Endothelial cell of umbilical vein (primary cell): ENCODE measurements around the gene SLC39A11. TPM values are rescaled to one million over a fixed set of nuclear protein-coding genes. Genes with fewer than 3 reads are reported as not detected.

ENCODE experiments used
- BruUV-seq: library from RNA; stranded (reverse); fragments of 400-500 nt; replicated peaks from 2 replicates; lab custom pipeline; 2021; lab: Mats Ljungman, UMichigan
- CTCF ChIA-PET: fragments of 300-600, 350-600 bp; sonication (Branson Sonifier 250); formaldehyde crosslinking; loops from one replicate; lab custom pipeline; 2021; ENCODE audit warnings: antibody characterized with exemption, inconsistent platforms; lab: Charles Lee
- POLR2A ChIA-PET: fragments of 300-600, 350-600 bp; sonication (Branson Sonifier 250); formaldehyde crosslinking; loops from one replicate; lab custom pipeline; 2021; ENCODE audit warnings: antibody characterized with exemption, inconsistent platforms; lab: Charles Lee
- DNase-seq: peaks from one replicate; pipeline ENCODE4 v3.0.0-alpha.2; 2011; ENCODE audit warnings: low read depth, low spot score
- FAIRE-seq: peaks from 2 replicates; lab custom pipeline; 2011; peaks lifted over from hg19 to GRCh38; lab: Jason Lieb, UNC
- H2AFZ ChIP-seq: 2 replicates; pipeline ENCODE4 v1.6.0; 2012; ENCODE audit warnings: low read depth, low read length, control low read depth, inconsistent platforms
- H3K27ac ChIP-seq: 2 replicates; pipeline ENCODE4 v1.5.1; 2011; ENCODE audit warnings: low read depth, mild to moderate bottlenecking, control low read depth, low read length, moderate library complexity; ENCODE audit not compliant: insufficient read depth
- H3K27me3 ChIP-seq, 2 experiments: 2 replicates each; pipeline versions ENCODE4 v1.6.0 to v1.6.1; 2011; ENCODE audit warnings: low read length in 2 of 2, mixed read lengths in 1 of 2; ENCODE audit not compliant: control insufficient read depth in 2 of 2, insufficient read depth in 2 of 2
- H3K36me3 ChIP-seq, 2 experiments: 2 replicates in 1 of 2; 3 replicates in 1 of 2; pipeline ENCODE4 v1.5.1; 2011; ENCODE audit warnings: low read length in 2 of 2, mild to moderate bottlenecking in 1 of 2, moderate library complexity in 1 of 2; ENCODE audit not compliant: control insufficient read depth in 2 of 2, insufficient read depth in 2 of 2; ENCODE audit errors: extremely low read depth in 1 of 2
- H3K4me1 ChIP-seq: 3 replicates; pipeline ENCODE4 v1.5.1; 2011; ENCODE audit warnings: mild to moderate bottlenecking, low read length; ENCODE audit not compliant: control insufficient read depth, insufficient read depth; ENCODE audit errors: extremely low read depth
- H3K4me2 ChIP-seq: 2 replicates; pipeline ENCODE4 v1.6.1; 2011; ENCODE audit warnings: low read length, control low read depth, mixed read lengths; ENCODE audit not compliant: insufficient read depth
- H3K4me3 ChIP-seq, 3 experiments: fragments of 200-600 bp in 1 of 3; sonication (generic), shearing (Covaris generic) in 1 of 3; replicated peaks in 1 of 3; 2 replicates each; pipeline ENCODE4 v1.5.1; 2011 to 2016; ENCODE audit warnings: control low read depth in 3 of 3, low read length in 3 of 3, mild to moderate bottlenecking in 2 of 3, inconsistent platforms in 1 of 3, low read depth in 1 of 3, moderate library complexity in 1 of 3; ENCODE audit not compliant: insufficient read depth in 1 of 3
- H3K79me2 ChIP-seq: 2 replicates; pipeline ENCODE4 v1.6.0; 2012; ENCODE audit warnings: low read length, inconsistent platforms; ENCODE audit not compliant: control insufficient read depth, insufficient read depth
- H3K9ac ChIP-seq: replicated peaks from 2 replicates; pipeline ENCODE3; 2011; ENCODE audit warnings: low read length, control low read depth; ENCODE audit not compliant: insufficient read depth; ENCODE audit errors: extremely low read depth
- H3K9me1 ChIP-seq: replicated peaks from 3 replicates; pipeline ENCODE4 v1.6.0; 2011; ENCODE audit warnings: mild to moderate bottlenecking, low read length; ENCODE audit not compliant: control insufficient read depth, insufficient read depth; ENCODE audit errors: extremely low read depth
- H3K9me3 ChIP-seq: replicated peaks from 2 replicates; pipeline ENCODE4 v1.5.1; 2012; ENCODE audit warnings: low read length, inconsistent platforms; ENCODE audit not compliant: control insufficient read depth, insufficient read depth
- H4K20me1 ChIP-seq: replicated peaks from 2 replicates; pipeline ENCODE3; 2011; ENCODE audit warnings: mild to moderate bottlenecking, low read length; ENCODE audit not compliant: control insufficient read depth, insufficient read depth; ENCODE audit errors: extremely low read depth
- EZH2 ChIP-seq: IDR thresholded peaks from 2 replicates; pipeline ENCODE4 v1.6.1; 2012; ENCODE audit warnings: borderline replicate concordance, low read depth, mild to moderate bottlenecking, moderate library complexity, low read length, inconsistent platforms; ENCODE audit not compliant: severe bottlenecking
- FOS ChIP-seq: IDR thresholded peaks from 2 replicates; pipeline ENCODE4 v1.6.1; 2011; ENCODE audit warnings: mild to moderate bottlenecking, low read length, moderate library complexity, borderline replicate concordance; ENCODE audit not compliant: insufficient read depth
- GATA2 ChIP-seq: IDR thresholded peaks from 2 replicates; pipeline ENCODE4 v1.7.0; 2011; ENCODE audit warnings: low read depth, mild to moderate bottlenecking, moderate library complexity, mixed read lengths, low read length; ENCODE audit not compliant: insufficient read length, insufficient read depth
- JUN ChIP-seq: IDR thresholded peaks from 2 replicates; pipeline ENCODE4 v1.6.1; 2011; ENCODE audit warnings: borderline replicate concordance, low read depth; ENCODE audit not compliant: insufficient read length, insufficient read depth
- MYC ChIP-seq: IDR thresholded peaks from one replicate; pipeline ENCODE4 v1.6.1; 2011; ENCODE audit warnings: mild to moderate bottlenecking, low read depth, low read length
- POLR2A ChIP-seq: IDR thresholded peaks from 2 replicates; pipeline ENCODE4 v1.6.1; 2012; ENCODE audit warnings: low read depth, mild to moderate bottlenecking, control low read depth, low read length
- POLR2AphosphoS5 ChIP-seq: IDR thresholded peaks from 2 replicates; pipeline ENCODE4 v1.6.1; 2012; ENCODE audit warnings: low read depth, mild to moderate bottlenecking, control low read depth, low read length, moderate library complexity; ENCODE audit not compliant: insufficient read depth
- dilution Hi-C: fragments of 300-500 bp; cut with MboI; formaldehyde crosslinking; loops from one replicate; pipeline ENCODE4 v1.15.0; 2019; ENCODE audit warnings: low sequenced_read_pairs; ENCODE audit not compliant: extremely low pct_ligation_motif_present
- intact Hi-C: fragments of 100-400 bp; cut with micrococcal nuclease; formaldehyde crosslinking; loops from one replicate; pipeline ENCODE4 v1.10.0; 2022
- polyA plus RNA-seq, 4 experiments: library from polyadenylated mRNA; depleted of rRNA in 3 of 4; stranded (reverse) in 3 of 4; unstranded in 1 of 4; fragments of >200 nt; gene quantifications; 2 replicates each; pipeline versions ENCODE4 v1.2.1 to v1.2.3, GENCODE V29; 2011 to 2012; ENCODE audit warnings: missing spikeins in 1 of 4
- total RNA-seq: library from RNA; stranded (reverse); gene quantifications from 2 replicates; pipeline ENCODE4 v1.2.3, GENCODE V29; 2021
- TF ChIP-seq, protein P1 (sequence below): IDR thresholded peaks from 2 replicates; pipeline ENCODE4 v1.6.1; 2011; ENCODE audit not compliant: insufficient read depth, insufficient read length
- TF ChIP-seq, protein P2 (sequence below), 2 donors: IDR thresholded peaks; 1 replicate in 1 of 2; 2 replicates in 1 of 2; pipeline ENCODE4 v1.5.1; 2011; ENCODE audit warnings: low read length in 2 of 2, mild to moderate bottlenecking in 2 of 2, moderate library complexity in 2 of 2, control low read depth in 1 of 2, inconsistent platforms in 1 of 2, low read depth in 1 of 2; ENCODE audit not compliant: insufficient read depth in 1 of 2; ENCODE audit errors: extremely low read depth in 1 of 2

Gene SLC39A11
- total and polyA plus RNA-seq, 2 donors (not counting 3 experiments of a cell fraction or from before 2014, with no cell fraction given): 8.1 to 11.9 TPM

DNA sequence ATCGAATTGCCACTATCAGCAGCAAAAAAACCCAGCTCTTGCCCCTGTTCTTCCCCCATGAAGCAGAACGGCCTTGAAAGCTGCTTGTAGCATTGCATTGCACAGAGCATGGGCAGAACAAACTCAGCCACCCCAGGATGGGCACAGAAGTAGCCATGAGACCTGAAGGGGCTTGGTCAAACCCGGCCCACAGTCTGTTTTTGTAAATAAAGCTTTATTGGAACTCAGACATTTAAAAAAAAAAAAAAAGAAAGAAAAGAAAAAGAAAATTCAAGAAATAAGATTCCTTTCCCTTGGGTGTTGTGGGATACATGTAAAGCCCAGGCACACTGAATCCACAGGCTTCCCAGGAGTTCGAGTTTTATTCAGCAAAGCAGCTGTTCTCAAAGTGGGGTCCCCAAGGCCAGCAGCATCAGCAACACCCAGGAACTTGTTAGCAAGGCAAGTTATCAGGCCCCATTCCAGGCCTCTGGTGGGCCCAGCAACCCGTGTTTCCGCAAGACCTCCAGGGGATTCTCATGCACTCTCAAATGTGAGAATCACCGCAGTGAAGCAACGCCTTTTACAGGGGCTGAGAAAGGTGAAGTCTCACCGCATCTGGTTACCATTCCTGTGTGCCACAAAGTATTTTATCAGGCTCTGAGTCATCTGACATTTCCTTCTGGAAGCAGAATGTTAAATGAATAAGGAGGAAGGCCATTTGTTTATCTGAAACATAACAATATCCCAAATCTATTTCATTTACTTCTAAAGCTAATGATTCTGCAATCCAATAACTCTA is 108.2 kb downstream of the SLC39A11 start:
- Histone ChIP-seq H3K9ac (no peak overlapping the region), H3K27ac (peak overlapping the region; percentile 54), H3K9me3 (no peaks in the 10 kb centered on the region), H3K79me2 (no peaks in the 10 kb centered on the region), H2AFZ (peak overlapping the region; percentile 20), H3K27me3 (no peaks in the 10 kb centered on the region), H3K4me1 (peaks cover 12% of the 10 kb centered on the region), H3K4me3 (no peak overlapping the region), H3K9me1 (no peaks in the 10 kb centered on the region), H4K20me1 (no peaks in the 10 kb centered on the region), H3K4me2 (peak overlapping the region; percentile 47), H3K36me3 (no peaks in the 10 kb centered on the region)
- intact Hi-C loops: loop anchor here (2.0 kb wide), 3 partner anchors 26 to 208 kb away; partner anchors contain the start of genes COG1 and SLC39A11
- no peak for TF ChIP-seq MYC
- no peak for TF ChIP-seq EZH2
- peak; percentile 38 for TF ChIP-seq POLR2A
- TF ChIP-seq, protein P1, sequence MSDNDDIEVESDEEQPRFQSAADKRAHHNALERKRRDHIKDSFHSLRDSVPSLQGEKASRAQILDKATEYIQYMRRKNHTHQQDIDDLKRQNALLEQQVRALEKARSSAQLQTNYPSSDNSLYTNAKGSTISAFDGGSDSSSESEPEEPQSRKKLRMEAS: no peak
- TF ChIP-seq, protein P2, sequence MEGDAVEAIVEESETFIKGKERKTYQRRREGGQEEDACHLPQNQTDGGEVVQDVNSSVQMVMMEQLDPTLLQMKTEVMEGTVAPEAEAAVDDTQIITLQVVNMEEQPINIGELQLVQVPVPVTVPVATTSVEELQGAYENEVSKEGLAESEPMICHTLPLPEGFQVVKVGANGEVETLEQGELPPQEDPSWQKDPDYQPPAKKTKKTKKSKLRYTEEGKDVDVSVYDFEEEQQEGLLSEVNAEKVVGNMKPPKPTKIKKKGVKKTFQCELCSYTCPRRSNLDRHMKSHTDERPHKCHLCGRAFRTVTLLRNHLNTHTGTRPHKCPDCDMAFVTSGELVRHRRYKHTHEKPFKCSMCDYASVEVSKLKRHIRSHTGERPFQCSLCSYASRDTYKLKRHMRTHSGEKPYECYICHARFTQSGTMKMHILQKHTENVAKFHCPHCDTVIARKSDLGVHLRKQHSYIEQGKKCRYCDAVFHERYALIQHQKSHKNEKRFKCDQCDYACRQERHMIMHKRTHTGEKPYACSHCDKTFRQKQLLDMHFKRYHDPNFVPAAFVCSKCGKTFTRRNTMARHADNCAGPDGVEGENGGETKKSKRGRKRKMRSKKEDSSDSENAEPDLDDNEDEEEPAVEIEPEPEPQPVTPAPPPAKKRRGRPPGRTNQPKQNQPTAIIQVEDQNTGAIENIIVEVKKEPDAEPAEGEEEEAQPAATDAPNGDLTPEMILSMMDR (IDR thresholded peaks at IDR 0.05; ENCODE audit: extremely low read depth in 1 of 2, insufficient read depth in 1 of 2, low read depth in 1 of 2, low read length in 2 of 2): no peak
- TF ChIP-seq FOS: peak; percentile 87
- peak; percentile 56 for TF ChIP-seq POLR2AphosphoS5
- TF ChIP-seq JUN: peak; percentile 69
- peak; percentile 81 for TF ChIP-seq GATA2
- DNase-seq (peak; percentile 81), FAIRE-seq (peak; percentile 94)
- POLR2A ChIA-PET: no interaction called here
- BruUV-seq: no TSS peak
- CTCF ChIA-PET: interaction anchor here (1.1 to 3.3 kb wide), 6 partner anchors 9 to 258 kb away, joined by 3 to 61 read pairs (median 12); no protein-coding TSS in a partner anchor
- dilution Hi-C loops: no loop called here
